ENCODE results near the gene RNF141. TPM values are rescaled to one million over a fixed set of nuclear protein-coding genes. Genes with fewer than 3 reads are reported as not detected.
A peak's percentile ranks its signal among the peaks of the same experiment; 100 is the strongest.

RNF141 gene
- total and polyA plus RNA-seq, 2 of the 13 experiments (the other 11 are each of a cell fraction or from before 2014, with no cell fraction given): 9.3 to 22.4 TPM

DNA sequence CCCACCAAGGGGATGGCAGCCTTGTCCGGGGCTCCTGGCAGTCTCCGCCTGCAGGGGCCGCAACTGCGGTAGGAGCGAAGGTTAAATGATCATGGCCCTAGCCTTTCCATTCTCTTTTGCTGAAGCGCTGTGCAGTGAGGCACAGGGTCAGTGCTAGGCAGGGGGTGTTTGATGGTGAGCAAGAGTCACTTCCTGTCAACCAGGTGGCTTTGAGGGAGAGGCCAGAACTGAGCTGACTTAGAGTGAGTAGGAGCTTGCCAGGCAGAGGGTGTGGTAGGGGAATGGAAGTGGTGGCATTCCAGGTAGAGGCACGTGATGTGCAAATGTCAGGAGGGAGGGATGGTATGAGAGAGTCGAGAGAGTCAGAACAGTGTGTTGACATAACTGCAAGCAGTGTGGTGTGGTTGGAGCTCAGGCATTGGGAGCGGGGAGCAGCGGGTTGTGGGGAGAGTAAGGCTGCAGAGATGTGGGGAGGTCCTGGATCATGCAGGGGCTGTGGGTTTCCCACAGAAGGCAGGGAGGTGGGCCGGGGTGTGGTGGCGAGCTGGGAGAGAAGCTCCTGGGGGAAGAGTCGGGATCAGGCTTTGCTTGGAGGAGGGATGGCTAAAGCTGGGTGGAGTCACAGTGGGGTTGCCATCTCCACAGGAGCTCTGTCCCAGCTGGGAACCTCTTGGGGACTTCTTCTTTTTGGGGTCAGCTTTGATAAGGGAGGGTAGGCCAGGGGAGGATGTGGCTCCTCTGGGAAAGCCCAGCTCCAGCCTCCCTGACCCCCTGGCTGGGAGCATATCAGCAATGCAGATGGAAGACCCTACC is 52.7 kb downstream of the RNF141 start:
- CTCF ChIA-PET (ENCODE audit: low intra/inter-chr PET ratio, low total read pairs): no interaction called here
- ATAC-seq: peak; percentile 23; the same call in 1 of the 3 replicates
- Histone ChIP-seq H3K4me3 (replicated peaks in 1 of 3; ENCODE audit: insufficient read depth in 1 of 3, low read depth in 2 of 3, low read length in 3 of 3) (no peak overlapping the region), H2AFZ (ENCODE audit: low read length) (no peak overlapping the region), H3K36me3 (replicated peaks in 1 of 2; ENCODE audit: control insufficient read depth in 1 of 2, insufficient read depth in 2 of 2, low read length in 2 of 2) (no peaks in the 10 kb centered on the region), H3K4me2 (ENCODE audit: low read depth, low read length) (no peak overlapping the region), H4K20me1 (ENCODE audit: insufficient read depth, low read length) (no peaks in the 10 kb centered on the region), H3K79me2 (ENCODE audit: insufficient read depth, low read length) (no peaks in the 10 kb centered on the region), H3K9ac (ENCODE audit: insufficient read depth, low read depth, low read length) (no peak overlapping the region), H3K9me3 (ENCODE audit: low read length) (no peaks in the 10 kb centered on the region), H3K4me1 (ENCODE audit: insufficient read depth, low read length) (peaks cover 21% of the 10 kb centered on the region), H3K27ac (ENCODE audit: extremely low read length, insufficient read depth, low read length) (no peak overlapping the region), H3K27me3 (ENCODE audit: control insufficient read depth in 1 of 2, insufficient read depth in 2 of 2, low read length in 2 of 2) (no peaks in the 10 kb centered on the region)
- DNase-seq (ENCODE audit: low spot score): no peak
- in situ Hi-C loops (cut with HindIII; ENCODE audit: extremely low pct_ligation_motif_present, low pct_unique_long_range_greater_than_20kb) (no loop called here), intact Hi-C loops (cut with micrococcal nuclease; ENCODE audit: unreplicated experiment) (loop anchor here (10.0 kb wide), 1 partner anchor 586 kb away; no protein-coding TSS in a partner anchor)
- POLR2A ChIA-PET: no interaction called here
- BruUV-seq (replicated peaks): no TSS peak
- FAIRE-seq: no peak
- TF ChIP-seq ZNF678 (CRISPR knock-in tag; IDR thresholded peaks at IDR 0.05): no peak
- 0 out of 2 replicates have a peak, but pooled peaks have one; percentile 57 for TF ChIP-seq ZNF530 (CRISPR knock-in tag; IDR thresholded peaks at IDR 0.05; ENCODE audit: low read depth)
- 59% methylated on average over 11 of the region's 13 CpGs for WGBS (ENCODE audit: low lambda C conversion rate)

DNA sequence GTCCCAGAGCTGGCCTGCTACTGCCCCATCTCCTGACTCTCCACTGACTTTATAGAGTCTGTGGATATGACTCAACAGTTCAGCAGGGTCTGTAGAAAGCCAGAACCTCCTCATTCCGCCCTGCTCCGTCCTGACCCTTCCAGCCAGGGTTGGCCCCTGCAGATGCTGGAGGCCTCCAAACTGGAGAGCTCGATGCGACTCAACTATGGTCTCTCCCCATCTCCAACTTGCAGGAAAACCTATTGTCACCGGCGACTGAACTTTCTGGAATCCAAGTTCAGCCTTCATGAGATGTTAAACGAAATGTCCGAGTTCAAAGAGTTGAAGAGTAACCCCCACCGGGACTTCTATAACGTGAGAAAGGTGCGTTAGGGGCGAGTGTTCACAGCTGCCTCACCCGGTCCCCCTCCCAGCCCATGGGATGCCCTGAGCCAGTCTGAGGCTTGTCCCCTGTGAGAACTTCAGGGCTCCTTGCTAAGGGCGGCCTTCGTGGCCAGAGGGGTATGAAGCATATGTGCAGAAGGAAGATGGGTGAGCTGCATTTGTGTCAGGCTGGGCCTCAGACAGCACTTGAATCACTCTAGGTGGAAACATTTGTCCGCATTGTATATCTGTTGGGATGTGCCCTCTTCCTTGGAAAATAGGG is 53.9 kb downstream of the RNF141 start:
- in situ Hi-C loops (cut with HindIII; ENCODE audit: extremely low pct_ligation_motif_present, low pct_unique_long_range_greater_than_20kb): no loop called here
- H3K36me3 ChIP-seq (replicated peaks in 1 of 2; ENCODE audit: control insufficient read depth in 1 of 2, insufficient read depth in 2 of 2, low read length in 2 of 2): no peaks in the 10 kb centered on the region
- no peaks in the 10 kb centered on the region for H3K9me3 ChIP-seq (ENCODE audit: low read length)
- intact Hi-C loops (cut with micrococcal nuclease; ENCODE audit: unreplicated experiment): loop anchor here (10.0 kb wide), 1 partner anchor 588 kb away; no protein-coding TSS in a partner anchor
- POLR2A ChIA-PET: no interaction called here
- H3K79me2 ChIP-seq (ENCODE audit: insufficient read depth, low read length): no peaks in the 10 kb centered on the region
- 65% methylated on average over 14 of the region's 16 CpGs for WGBS (ENCODE audit: low lambda C conversion rate)
- TF ChIP-seq SRF (IDR thresholded peaks at IDR 0.05; ENCODE audit: low read depth, low read length) (no peak), ZNF124 (CRISPR knock-in tag; IDR thresholded peaks at IDR 0.05) (no peak), ZNF543 (CRISPR knock-in tag; IDR thresholded peaks at IDR 0.05) (no peak), ZNF253 (CRISPR knock-in tag; IDR thresholded peaks at IDR 0.05; ENCODE audit: borderline replicate concordance) (no peak)
- no peak overlapping the region for H3K9ac ChIP-seq (ENCODE audit: insufficient read depth, low read depth, low read length)
- no peak overlapping the region for H3K4me2 ChIP-seq (ENCODE audit: low read depth, low read length)
- FAIRE-seq (no peak), DNase-seq (ENCODE audit: low spot score) (no peak), ATAC-seq (no peak)
- no peak overlapping the region for H2AFZ ChIP-seq (ENCODE audit: low read length)
- no TSS peak for BruUV-seq (replicated peaks)
- peaks cover 21% of the 10 kb centered on the region for H3K4me1 ChIP-seq (ENCODE audit: insufficient read depth, low read length)
- H3K27ac ChIP-seq (ENCODE audit: extremely low read length, insufficient read depth, low read length): no peak overlapping the region
- CTCF ChIA-PET (ENCODE audit: low intra/inter-chr PET ratio, low total read pairs): no interaction called here
- H3K27me3 ChIP-seq (ENCODE audit: control insufficient read depth in 1 of 2, insufficient read depth in 2 of 2, low read length in 2 of 2): no peaks in the 10 kb centered on the region
- H4K20me1 ChIP-seq (ENCODE audit: insufficient read depth, low read length): no peaks in the 10 kb centered on the region
- H3K4me3 ChIP-seq (replicated peaks in 1 of 3; ENCODE audit: insufficient read depth in 1 of 3, low read depth in 2 of 3, low read length in 3 of 3): no peak overlapping the region
